ENCODE data around the gene FBXO4. TPM values are rescaled to one million over a fixed set of nuclear protein-coding genes. Genes with fewer than 3 reads are reported as not detected.

Gene FBXO4
- total RNA-seq, 1 experiment from 2014 or later, result 1.2 TPM

- Mint-ChIP-seq H3K9me3 (peaks cover 12 to 19% of the 10 kb centered on the region in 2 experiments; a peak in 4 of 5 replicates), H3K27ac (no peak overlapping the region), H3K4me3 (no peak overlapping the region), H3K4me1 (no peaks in the 10 kb centered on the region), H3K27me3 (ENCODE audit: low read depth) (no peaks in the 10 kb centered on the region), H3K36me3 (ENCODE audit: insufficient read depth in 1 of 3, low read depth in 3 of 3) (peaks cover 0 to 2% (median 0%) of the 10 kb centered on the region in 3 experiments; a peak in 1 of 7 replicates)
- no peaks in the 10 kb centered on the region for H4K20me1 ChIP-seq (ENCODE audit: control insufficient read depth, insufficient read depth, insufficient read length)
- no peak overlapping the region for H3K4me2 ChIP-seq (ENCODE audit: insufficient read depth, insufficient read length, low read length)
- H4K8ac ChIP-seq (replicated peaks; ENCODE audit: insufficient read length, low read depth, low read length), result no peak overlapping the region
- H3K9me3 ChIP-seq (ENCODE audit: control insufficient read depth, low read depth, low read length), result no peaks in the 10 kb centered on the region
- WGBS (ENCODE audit: extremely low coverage, insufficient read length, low lambda C conversion rate), result no CpG with 5 or more reads among the region's 7 CpGs
- no peaks in the 10 kb centered on the region for H3K79me2 ChIP-seq (ENCODE audit: insufficient read depth, low read length)
- no peaks in the 10 kb centered on the region for H3K23me2 ChIP-seq (ENCODE audit: insufficient read length, low read depth, low read length, poor library complexity, severe bottlenecking)
- H4K5ac ChIP-seq (ENCODE audit: insufficient read length, low read depth, low read length), result no peak overlapping the region
- no peak overlapping the region for H2BK5ac ChIP-seq (ENCODE audit: insufficient read length, low read length)
- no peak overlapping the region for H2AK5ac ChIP-seq (ENCODE audit: insufficient read length, low read length)
- H2BK20ac ChIP-seq (ENCODE audit: low read depth, low read length, poor library complexity, severe bottlenecking), result no peak overlapping the region
- H3K18ac ChIP-seq (ENCODE audit: insufficient read length, low read depth, low read length), result no peak overlapping the region
- no peak overlapping the region for H3K14ac ChIP-seq (ENCODE audit: insufficient read depth, low read length)
- no peak overlapping the region for H3K4ac ChIP-seq (ENCODE audit: low read depth, low read length)
- H4K91ac ChIP-seq (ENCODE audit: insufficient read length, low read depth, low read length), result no peak overlapping the region
- no peak overlapping the region for H2BK120ac ChIP-seq (ENCODE audit: low read depth, low read length, poor library complexity, severe bottlenecking)
- no peak overlapping the region for H3K56ac ChIP-seq (ENCODE audit: insufficient read length, low read depth, low read length)
- H2AFZ ChIP-seq (ENCODE audit: low read length), result no peak overlapping the region
- H3K23ac ChIP-seq (ENCODE audit: insufficient read length, low read depth, low read length), result no peak overlapping the region
- no peaks in the 10 kb centered on the region for H3K79me1 ChIP-seq (ENCODE audit: insufficient read depth, low read depth, low read length, poor library complexity, severe bottlenecking)
- no peak for DNase-seq
- H3K27me3 ChIP-seq (ENCODE audit: insufficient read depth, low read length), result no peaks in the 10 kb centered on the region
- H3K9ac ChIP-seq (ENCODE audit: extremely low read depth, insufficient read length, low read length), result no peak overlapping the region
- no peak overlapping the region; the same call in 1 of the 2 replicates for H2BK15ac ChIP-seq (ENCODE audit: low read depth, low read length)
- H2BK12ac ChIP-seq (ENCODE audit: insufficient read length, low read depth, low read length), result no peak overlapping the region
- no peak overlapping the region for H3T11ph ChIP-seq (ENCODE audit: low read length)
- H3K27ac ChIP-seq (ENCODE audit: insufficient read length, low read depth, low read length), result no peak overlapping the region
- TF ChIP-seq CTCF (conservative IDR thresholded peaks at IDR 0.05), result no peak
- H3K4me1 ChIP-seq (ENCODE audit: insufficient read depth, low read length), result no peaks in the 10 kb centered on the region
Observed at GRCh38 chr5:41955432-41956024, 30.4 kb downstream of the FBXO4 start.

Data from H9 (cell line).